GM13977 (cell line): ENCODE results near the gene TMTC1.

Experiments used
- DNase-seq: peaks from one replicate; pipeline ENCODE4 v3.0.0; 2012; ENCODE audit warnings: low spot score
- in situ Hi-C: fragments of 300-500 bp; cut with MboI; formaldehyde crosslinking; loops from one replicate; pipeline ENCODE4 v1.12.0; 2022; ENCODE audit warnings: low sequenced_read_pairs, low pct_unique_long_range_greater_than_20kb, mixed read lengths, inconsistent platforms; ENCODE audit not compliant: unreplicated experiment
- TF ChIP-seq, protein P1 (sequence below): IDR thresholded peaks from 2 replicates; pipeline ENCODE4 v1.5.1; 2012; ENCODE audit warnings: mild to moderate bottlenecking, control low read depth; ENCODE audit not compliant: insufficient read depth; ENCODE audit errors: extremely low read depth, missing control alignments

Gene TMTC1

DNA sequence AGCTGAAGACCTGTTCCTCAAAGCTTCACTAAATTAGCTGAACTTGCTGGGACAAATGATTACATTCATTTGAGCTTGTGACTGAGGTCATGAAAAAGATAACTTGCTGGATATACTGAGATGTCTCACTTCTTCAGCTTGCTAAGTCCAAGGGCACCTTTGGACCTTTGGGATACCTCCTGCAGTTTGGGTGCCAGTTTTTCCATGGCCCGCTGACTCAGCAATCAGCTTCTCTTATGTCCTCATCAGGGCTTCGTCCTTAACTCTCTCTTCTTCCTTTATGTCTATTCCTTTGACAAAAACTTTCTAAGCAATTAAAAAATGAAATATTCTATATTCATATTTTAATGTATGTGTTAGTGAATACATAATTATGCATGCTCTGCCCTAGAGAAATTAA lies 331.9 kb downstream of the TMTC1 start:
- no peak for DNase-seq
- in situ Hi-C loops: no loop called here
- TF ChIP-seq, protein P1, sequence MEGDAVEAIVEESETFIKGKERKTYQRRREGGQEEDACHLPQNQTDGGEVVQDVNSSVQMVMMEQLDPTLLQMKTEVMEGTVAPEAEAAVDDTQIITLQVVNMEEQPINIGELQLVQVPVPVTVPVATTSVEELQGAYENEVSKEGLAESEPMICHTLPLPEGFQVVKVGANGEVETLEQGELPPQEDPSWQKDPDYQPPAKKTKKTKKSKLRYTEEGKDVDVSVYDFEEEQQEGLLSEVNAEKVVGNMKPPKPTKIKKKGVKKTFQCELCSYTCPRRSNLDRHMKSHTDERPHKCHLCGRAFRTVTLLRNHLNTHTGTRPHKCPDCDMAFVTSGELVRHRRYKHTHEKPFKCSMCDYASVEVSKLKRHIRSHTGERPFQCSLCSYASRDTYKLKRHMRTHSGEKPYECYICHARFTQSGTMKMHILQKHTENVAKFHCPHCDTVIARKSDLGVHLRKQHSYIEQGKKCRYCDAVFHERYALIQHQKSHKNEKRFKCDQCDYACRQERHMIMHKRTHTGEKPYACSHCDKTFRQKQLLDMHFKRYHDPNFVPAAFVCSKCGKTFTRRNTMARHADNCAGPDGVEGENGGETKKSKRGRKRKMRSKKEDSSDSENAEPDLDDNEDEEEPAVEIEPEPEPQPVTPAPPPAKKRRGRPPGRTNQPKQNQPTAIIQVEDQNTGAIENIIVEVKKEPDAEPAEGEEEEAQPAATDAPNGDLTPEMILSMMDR: no peak
